NCI-H2227 treated with DMSO at 0.1 percent for 48 hours (cell line): ENCODE measurements around the gene WAPL.

Experiments
- DNase-seq: peaks from one replicate; lab custom pipeline; 2025; lab: John Stamatoyannopoulos, UW

WAPL gene

DNA sequence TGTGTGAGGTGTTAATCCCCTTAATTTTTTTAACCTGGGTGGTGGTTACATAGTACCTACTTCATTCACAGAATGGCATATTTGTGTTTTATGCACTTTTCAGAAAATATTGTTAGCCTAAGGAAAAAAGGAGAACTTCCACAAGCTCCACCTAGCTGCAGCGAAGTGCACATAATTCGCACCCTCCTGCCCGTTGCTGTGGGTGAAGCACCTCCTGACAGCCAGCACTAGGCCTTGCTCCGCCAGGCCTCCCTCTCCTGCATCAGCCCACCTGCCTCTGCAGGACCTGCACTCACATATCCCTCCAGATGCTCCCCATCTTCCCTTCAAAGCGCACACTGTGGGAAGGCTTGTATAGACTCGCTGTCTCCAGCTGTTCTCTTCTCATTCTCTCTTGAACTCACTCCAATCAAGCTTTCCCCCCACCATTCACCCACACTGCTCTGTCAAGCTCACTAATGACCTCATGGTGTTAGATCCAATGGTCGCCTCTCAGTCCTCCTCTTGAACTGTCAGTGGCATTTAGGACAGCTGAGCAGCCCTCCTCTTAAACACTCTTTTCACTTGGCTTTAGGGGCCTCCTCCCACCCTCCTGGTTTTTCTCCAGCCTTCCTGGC, 134.3 kb downstream of the WAPL start:
- DNase-seq, result no peak

DNA sequence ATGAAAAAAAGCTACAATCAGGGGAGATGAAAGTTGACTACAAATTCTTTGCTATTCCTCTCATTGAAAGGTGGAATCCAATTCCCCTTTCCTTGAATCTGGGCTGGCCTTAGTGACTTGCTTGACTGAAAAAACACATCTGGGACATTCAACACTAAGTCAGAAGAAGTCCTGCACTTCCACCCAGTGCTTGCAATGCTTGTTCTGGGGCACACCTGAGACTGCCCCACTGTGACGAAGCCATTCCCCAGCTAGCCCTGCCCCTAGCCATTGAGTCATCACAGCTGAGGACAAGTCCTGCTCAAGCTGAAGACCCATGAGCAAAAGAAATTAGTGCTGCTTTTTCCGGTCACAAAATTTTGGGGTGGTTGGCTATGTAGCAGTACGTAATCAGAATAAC, 135.8 kb downstream of the WAPL start:
- no peak for DNase-seq
